Sigmoid colon (tissue), 7 donors: ENCODE data around the gene KRT39. TPM values are rescaled to one million over a fixed set of nuclear protein-coding genes. Genes with fewer than 3 reads are reported as not detected.

Experiments
- DNase-seq: peaks from one replicate; pipeline ENCODE4 v3.0.0-alpha.2; 2019
- H3K27ac ChIP-seq, 4 donors: fragments of 200-600 bp; sonication (generic); one replicate each; pipeline ENCODE4 v1.5.1; 2016 to 2019; ENCODE audit warnings: mild to moderate bottlenecking in 1 of 4
- H3K27me3 ChIP-seq, 3 donors: fragments of 200-600 bp; sonication (generic); one replicate each; pipeline ENCODE4 v1.5.1; 2019; ENCODE audit warnings: mild to moderate bottlenecking in 1 of 3
- H3K36me3 ChIP-seq, 4 donors: fragments of 200-600 bp; sonication (generic); one replicate each; pipeline ENCODE4 v1.5.1; 2016 to 2019
- H3K4me1 ChIP-seq, 4 donors: fragments of 200-600 bp; sonication (generic); one replicate each; pipeline ENCODE4 v1.5.1; 2017 to 2019
- H3K4me3 ChIP-seq, 4 donors: fragments of 200-600 bp; sonication (generic); one replicate each; pipeline ENCODE4 v1.5.1; 2017 to 2019; ENCODE audit warnings: mild to moderate bottlenecking in 2 of 4, moderate library complexity in 1 of 4
- H3K9me3 ChIP-seq, 4 donors: fragments of 200-600 bp in 3 of 4; sonication (generic) in 3 of 4; one replicate each; pipeline versions ENCODE4 v1.5.1 to v1.6.1; 2013 to 2019
- CTCF ChIP-seq, 4 experiments: fragments of 450-650 bp in 3 of 4; fragments of 200-600 bp in 1 of 4; IDR thresholded peaks; one replicate each; pipeline ENCODE4 v1.5.1; 2016 to 2019; ENCODE audit warnings: antibody characterized with exemption in 4 of 4, mild to moderate bottlenecking in 3 of 4, moderate library complexity in 2 of 4
- EP300 ChIP-seq, 4 donors: sonication (generic); formaldehyde crosslinking; IDR thresholded peaks; one replicate each; pipeline ENCODE4 v1.6.1; 2017; ENCODE audit warnings: antibody characterized with exemption in 4 of 4
- POLR2A ChIP-seq, 2 donors: fragments of 450-650 bp; IDR thresholded peaks; one replicate each; pipeline ENCODE4 v1.6.1; 2016; ENCODE audit warnings: antibody characterized with exemption in 2 of 2, mild to moderate bottlenecking in 2 of 2, moderate library complexity in 2 of 2
- POLR2AphosphoS5 ChIP-seq, 4 donors: sonication (generic); formaldehyde crosslinking; IDR thresholded peaks; one replicate each; pipeline ENCODE4 v1.6.1; 2017; ENCODE audit warnings: antibody characterized with exemption in 4 of 4
- WGBS, 2 donors: extraction: QIAGEN DNeasy Blood & Tissue Kit; methylation state at CpG; one replicate each; pipeline ENCODE4 v1.1.7; 2013; 5-methylcytosine and 5-hydroxymethylcytosine counted together
- intact Hi-C: fragments of 100-400 bp; cut with DNase I; formaldehyde crosslinking; loops from one replicate; pipeline ENCODE4 v1.15.1; 2023
- polyA plus RNA-seq, 3 donors: library from polyadenylated mRNA; stranded (reverse); fragments of 200-250 nt; gene quantifications; one replicate each; pipeline ENCODE4 v1.2.3, GENCODE V29; 2013
- total RNA-seq, 4 donors: library from RNA; depleted of rRNA; stranded (reverse); fragments of >200 nt; gene quantifications; one replicate each; pipeline ENCODE4 v1.1.0, GENCODE V29; 2016
- donor health status: healthy with polysubstance abuse.
- donor health status: Bipolar disorder and iron deficiency.
- donor health status: healthy.

KRT39 gene
- total and polyA plus RNA-seq, 7 donors = 0.07 TPM; not detected in 6

DNA sequence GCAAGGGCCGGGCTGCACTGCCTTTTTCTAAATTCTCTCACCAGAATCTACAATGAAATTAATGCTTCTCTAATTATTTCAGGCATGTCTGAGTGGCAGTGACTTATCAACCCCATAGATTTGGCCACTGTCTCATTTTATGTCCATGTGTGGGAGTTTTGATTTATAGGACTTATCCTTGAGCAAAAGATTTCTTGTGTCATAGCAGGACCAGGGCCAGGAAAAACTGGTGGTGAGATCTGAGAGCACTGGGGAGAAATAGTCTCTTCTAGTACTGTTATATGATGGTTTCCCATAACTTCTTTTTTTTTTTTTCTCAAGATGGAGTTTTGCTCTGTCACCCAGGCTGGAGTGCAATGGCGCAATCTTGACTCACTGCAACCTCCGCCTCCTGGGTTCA, 27.8 kb downstream of the KRT39 start:
- Histone ChIP-seq H3K27ac (no peak overlapping the region), H3K36me3 (no peaks in the 10 kb centered on the region), H3K4me3 (no peak overlapping the region), H3K4me1 (no peaks in the 10 kb centered on the region), H3K27me3 (no peaks in the 10 kb centered on the region), H3K9me3 (no peaks in the 10 kb centered on the region)
- TF ChIP-seq POLR2A (IDR thresholded peaks at IDR 0.05) (no peak), EP300 (IDR thresholded peaks at IDR 0.05) (no peak), CTCF (IDR thresholded peaks at IDR 0.05) (no peak), POLR2AphosphoS5 (IDR thresholded peaks at IDR 0.05) (no peak)
- intact Hi-C loops = no loop called here
- WGBS, 2 donors = 95 to 96% methylated on average over 3 of the region's 3 CpGs
- no peak for DNase-seq

DNA sequence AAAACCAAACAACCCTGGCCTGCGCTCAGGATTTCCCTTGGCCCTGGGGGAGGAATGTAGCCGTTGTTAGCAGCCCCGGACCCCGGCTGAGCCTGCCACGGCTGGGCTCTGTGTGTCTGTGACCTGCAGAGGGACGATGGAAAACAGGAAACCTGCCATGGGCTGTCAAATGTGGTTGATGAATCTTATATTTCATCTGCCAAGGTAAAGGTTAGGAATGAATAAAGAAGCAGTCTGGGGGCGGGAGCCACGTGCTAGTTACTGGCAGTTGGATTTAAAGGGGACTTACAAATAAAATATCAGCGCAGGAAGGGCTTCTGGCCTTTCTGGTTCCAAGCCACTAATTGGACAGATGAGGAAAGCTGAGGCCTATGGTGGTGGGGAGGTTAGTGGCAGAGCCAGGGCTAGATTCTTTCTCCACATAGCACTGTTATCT, 29.3 kb downstream of the KRT39 start, which contains the start of gene KRT23:
KRT23 (minus strand) TSS at position 263 of the 436 bp plus-strand sequence. CDS start 1,043 bp downstream, outside the sequence.
- no peaks in the 10 kb centered on the region for H3K9me3 ChIP-seq
- H3K27me3 ChIP-seq = no peaks in the 10 kb centered on the region
- no peak for DNase-seq
- no peak within 1 kb of the TSS for H3K27ac ChIP-seq
- no peaks in the 10 kb centered on the region for H3K4me1 ChIP-seq
- intact Hi-C loops = no loop called here
- WGBS, 2 donors = 65 to 77% methylated on average over 9 of the region's 9 CpGs
- no peak within 1 kb of the TSS for H3K4me3 ChIP-seq
- no peak for TF ChIP-seq POLR2A (IDR thresholded peaks at IDR 0.05)
- no peak for TF ChIP-seq EP300 (IDR thresholded peaks at IDR 0.05)
- TF ChIP-seq CTCF (IDR thresholded peaks at IDR 0.05) = no peak
- no peak for TF ChIP-seq POLR2AphosphoS5 (IDR thresholded peaks at IDR 0.05)
- no peaks in the 10 kb centered on the region for H3K36me3 ChIP-seq

- Histone ChIP-seq H3K4me1 (no peaks in the 10 kb centered on the region), H3K4me3 (no peak overlapping the region), H3K36me3 (no peaks in the 10 kb centered on the region), H3K27ac (no peak overlapping the region), H3K9me3 (no peaks in the 10 kb centered on the region), H3K27me3 (no peaks in the 10 kb centered on the region)
- TF ChIP-seq POLR2A (IDR thresholded peaks at IDR 0.05) = no peak
- TF ChIP-seq EP300 (IDR thresholded peaks at IDR 0.05) = no peak
- TF ChIP-seq POLR2AphosphoS5 (IDR thresholded peaks at IDR 0.05) = no peak
- no peak for TF ChIP-seq CTCF (IDR thresholded peaks at IDR 0.05)
- DNase-seq = no peak
- intact Hi-C loops = no loop called here
- WGBS, 2 donors = 64 to 74% methylated on average over 5 of the region's 5 CpGs
Measured at GRCh38 chr17:40936976-40937375, 29.8 kb downstream of the KRT39 start.

DNA sequence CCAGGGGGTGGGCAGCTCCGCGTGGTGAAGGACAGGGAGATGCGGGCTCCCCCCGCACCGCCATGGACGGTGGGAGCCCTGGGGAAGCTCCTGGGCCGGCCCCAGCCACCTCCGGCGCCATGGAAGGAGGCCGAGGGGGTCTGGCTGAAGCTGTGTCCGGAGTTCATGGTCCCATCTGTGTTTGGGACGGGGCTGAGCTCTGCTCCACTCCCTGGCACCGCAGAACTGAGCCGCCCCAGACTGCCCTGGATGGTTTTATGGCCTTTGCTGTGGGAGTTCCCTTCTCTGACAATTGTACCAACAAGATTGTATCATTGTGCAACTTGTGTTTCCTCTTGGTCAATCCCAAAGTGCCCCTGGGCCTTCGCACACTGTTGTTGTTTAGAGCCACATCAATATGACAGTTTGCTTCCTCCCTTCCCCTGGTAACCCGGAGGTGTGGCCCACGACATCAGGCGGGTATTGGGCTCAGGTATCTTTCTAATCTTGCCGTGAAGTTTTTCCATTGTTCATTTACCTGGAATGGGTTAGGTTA, 30.2 kb downstream of the KRT39 start:
- H3K36me3 ChIP-seq = no peaks in the 10 kb centered on the region
- no peaks in the 10 kb centered on the region for H3K27me3 ChIP-seq
- intact Hi-C loops = no loop called here
- H3K4me3 ChIP-seq = no peak overlapping the region
- H3K4me1 ChIP-seq = no peaks in the 10 kb centered on the region
- no peak for TF ChIP-seq POLR2AphosphoS5 (IDR thresholded peaks at IDR 0.05)
- no peak for TF ChIP-seq EP300 (IDR thresholded peaks at IDR 0.05)
- no peak for TF ChIP-seq POLR2A (IDR thresholded peaks at IDR 0.05)
- TF ChIP-seq CTCF (IDR thresholded peaks at IDR 0.05) = no peak
- no peak for DNase-seq
- 57 to 80% methylated on average over 19 of the region's 19 CpGs for WGBS, 2 donors
- H3K9me3 ChIP-seq = no peaks in the 10 kb centered on the region
- H3K27ac ChIP-seq = no peak overlapping the region

GRCh38 chr17:40935624-40936023, 31.1 kb downstream of the KRT39 start:
- H3K4me1 ChIP-seq = no peaks in the 10 kb centered on the region
- no peaks in the 10 kb centered on the region for H3K9me3 ChIP-seq
- no peak overlapping the region for H3K27ac ChIP-seq
- H3K27me3 ChIP-seq = no peaks in the 10 kb centered on the region
- no peaks in the 10 kb centered on the region for H3K36me3 ChIP-seq
- TF ChIP-seq POLR2AphosphoS5 (IDR thresholded peaks at IDR 0.05) = no peak
- no peak for TF ChIP-seq CTCF (IDR thresholded peaks at IDR 0.05)
- no peak for TF ChIP-seq POLR2A (IDR thresholded peaks at IDR 0.05)
- TF ChIP-seq EP300 (IDR thresholded peaks at IDR 0.05) = no peak
- WGBS, 2 donors = 50 to 73% methylated on average over 3 of the region's 3 CpGs
- intact Hi-C loops = no loop called here
- no peak for DNase-seq
- H3K4me3 ChIP-seq = no peak overlapping the region
